T-helper 2 cell treated with Interferon-gamma antibody and Interleukin-4, amounts not matched to agents 100 ng/mL and 5 ng/mL, for 36 hours (primary cell): ENCODE measurements around the gene USP2. TPM values are rescaled to one million over a fixed set of nuclear protein-coding genes. Genes with fewer than 3 reads are reported as not detected.
"Not testable (repeated sequence)": the region's sequence is repeated elsewhere in the genome, so short reads cannot be mapped to it uniquely, and the experiment has no call there.

ENCODE experiments used
- intact Hi-C: fragments of 100-400 bp; cut with micrococcal nuclease; formaldehyde crosslinking; loops from one replicate; pipeline ENCODE4 v1.15.1; 2023
- total RNA-seq: library from RNA; stranded (reverse); gene quantifications from 2 replicates; pipeline ENCODE4 v1.2.3, GENCODE V29; 2022

USP2 gene
- total RNA-seq, 1 donor from 2014 or later = 0.41 TPM

DNA sequence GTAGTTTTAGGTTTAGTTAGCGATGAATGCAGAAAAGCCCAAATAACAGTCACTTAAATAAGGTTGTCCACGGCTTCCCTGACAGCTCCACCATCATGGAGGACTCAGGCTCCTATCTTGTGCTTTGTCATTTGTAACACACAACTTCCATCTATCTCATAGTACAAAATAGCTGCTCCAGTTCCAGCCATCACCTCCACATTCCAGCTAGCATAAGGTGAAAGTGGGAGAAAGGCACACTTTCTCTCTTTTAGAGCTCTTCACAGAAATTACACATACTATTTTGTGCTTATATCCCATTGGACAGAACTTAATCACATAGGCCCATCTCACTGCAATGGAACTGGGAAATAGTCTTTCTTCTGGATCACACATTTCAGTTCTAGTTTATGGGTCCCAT lies 32.8 kb upstream of the USP2 start:
- intact Hi-C loops = no loop called here

GRCh38 chr11:119412072-119412471 lies 30.6 kb upstream of the USP2 start:
- intact Hi-C loops = no loop called here

- intact Hi-C loops = no loop called here
Observed at GRCh38 chr11:119410501-119410900, 29.0 kb upstream of the USP2 start.

DNA sequence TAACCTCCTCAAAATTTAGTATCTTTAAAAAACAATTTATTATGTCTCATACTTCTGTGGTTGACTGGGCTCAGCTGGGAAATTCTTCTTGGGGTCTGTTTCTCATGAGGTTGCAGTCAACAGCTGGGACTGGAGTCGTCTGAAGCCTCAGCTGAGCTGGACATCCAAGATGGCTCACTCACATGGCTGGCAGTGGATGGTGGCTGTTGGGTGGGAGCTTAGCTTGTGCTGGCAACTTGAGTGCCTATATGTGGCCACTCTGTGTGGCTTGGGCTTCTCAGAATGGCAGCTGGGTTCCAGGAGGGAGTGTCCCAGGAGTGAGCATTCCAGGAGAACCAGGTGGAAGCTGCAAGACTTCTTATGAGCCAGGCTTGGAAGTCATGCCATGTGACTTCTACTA lies 28.2 kb upstream of the USP2 start:
- intact Hi-C loops = no loop called here

DNA sequence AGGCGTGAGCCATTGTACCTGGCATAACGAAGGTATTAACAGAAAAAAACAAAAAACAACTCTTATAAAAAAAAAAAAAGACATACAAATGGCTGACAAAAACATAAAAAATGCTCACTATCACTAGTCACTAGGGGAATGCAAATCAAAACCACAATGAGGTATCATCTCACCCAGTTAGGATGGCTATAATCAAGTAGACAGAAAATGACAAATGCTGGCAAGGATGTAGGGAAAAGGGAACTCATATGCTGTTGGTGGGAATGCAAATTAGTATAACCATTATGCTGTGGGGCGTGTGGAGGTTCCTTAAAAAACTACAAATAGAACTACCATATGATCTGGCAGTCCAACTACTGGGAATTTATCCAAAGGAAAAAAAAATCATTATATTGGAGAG lies 24.5 kb upstream of the USP2 start:
- intact Hi-C loops = no loop called here

DNA sequence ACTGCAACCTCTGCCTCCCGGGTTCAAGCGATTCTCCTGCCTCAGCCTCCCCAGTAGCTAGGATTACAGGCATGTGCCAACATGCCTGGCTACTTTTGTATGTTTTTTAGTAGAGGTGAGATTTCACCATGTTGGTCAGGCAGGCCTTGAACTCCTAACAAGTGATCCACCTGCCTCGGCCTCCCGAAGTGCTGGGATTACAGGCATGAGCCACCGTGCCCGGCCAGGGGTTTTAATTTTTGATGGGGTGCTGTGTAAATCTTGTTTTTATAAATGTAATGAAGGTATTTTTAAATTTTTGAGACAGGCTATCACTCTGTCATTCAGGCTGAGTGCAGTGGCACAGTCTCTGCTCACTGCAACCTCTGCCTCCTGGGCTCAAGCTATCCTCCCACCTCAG lies 24.0 kb upstream of the USP2 start:
- intact Hi-C loops = not testable (repeated sequence)

DNA sequence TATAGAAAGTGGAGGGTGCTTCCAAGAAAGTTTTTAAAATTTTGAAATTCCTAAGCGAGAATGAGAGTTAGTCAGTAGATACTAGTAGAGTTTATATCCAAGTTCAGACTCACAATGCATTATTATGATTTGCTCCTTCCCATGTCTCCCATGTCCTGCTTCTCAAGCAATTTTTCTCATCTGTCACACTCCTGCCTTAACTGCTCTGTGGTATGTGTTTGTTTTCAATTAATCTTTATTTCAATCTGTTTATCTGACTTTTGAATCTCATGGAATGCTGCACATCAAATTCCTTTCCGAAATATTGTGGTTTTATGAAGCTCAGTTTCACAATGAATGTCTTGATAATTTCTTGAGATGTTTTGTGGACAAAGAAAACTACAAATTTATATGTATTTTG lies 23.4 kb upstream of the USP2 start:
- intact Hi-C loops = no loop called here

GRCh38 chr11:119403021-119403420 lies 21.5 kb upstream of the USP2 start:
- intact Hi-C loops = no loop called here

- intact Hi-C loops = no loop called here
Observed at GRCh38 chr11:119402470-119402869, 21.0 kb upstream of the USP2 start.

- intact Hi-C loops = no loop called here
Observed at GRCh38 chr11:119400860-119401259, 19.4 kb upstream of the USP2 start.

GRCh38 chr11:119397740-119398139 lies 16.2 kb upstream of the USP2 start:
- intact Hi-C loops = no loop called here

- intact Hi-C loops = no loop called here
Observed at GRCh38 chr11:119396835-119397234, 15.3 kb upstream of the USP2 start.

DNA sequence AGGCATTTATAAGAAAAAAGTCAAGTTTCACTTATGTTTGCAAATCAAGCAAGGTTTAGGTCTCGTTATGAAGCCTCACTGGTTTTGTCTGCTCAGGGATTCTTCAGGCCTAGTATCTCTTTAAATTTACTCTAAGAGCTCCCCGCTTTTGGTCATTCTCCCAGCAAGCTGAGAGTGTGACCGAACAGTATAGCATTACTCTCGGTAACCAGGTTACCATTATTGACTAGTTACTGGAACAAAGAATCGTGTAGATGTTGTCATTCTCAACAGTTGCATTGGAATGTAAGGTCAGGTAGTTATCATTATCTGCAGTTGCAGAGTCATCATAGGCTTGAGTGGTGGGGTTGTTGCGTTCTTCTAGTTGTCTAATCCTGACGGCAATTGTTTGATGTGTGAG lies 9.8 kb upstream of the USP2 start:
- intact Hi-C loops = no loop called here

DNA sequence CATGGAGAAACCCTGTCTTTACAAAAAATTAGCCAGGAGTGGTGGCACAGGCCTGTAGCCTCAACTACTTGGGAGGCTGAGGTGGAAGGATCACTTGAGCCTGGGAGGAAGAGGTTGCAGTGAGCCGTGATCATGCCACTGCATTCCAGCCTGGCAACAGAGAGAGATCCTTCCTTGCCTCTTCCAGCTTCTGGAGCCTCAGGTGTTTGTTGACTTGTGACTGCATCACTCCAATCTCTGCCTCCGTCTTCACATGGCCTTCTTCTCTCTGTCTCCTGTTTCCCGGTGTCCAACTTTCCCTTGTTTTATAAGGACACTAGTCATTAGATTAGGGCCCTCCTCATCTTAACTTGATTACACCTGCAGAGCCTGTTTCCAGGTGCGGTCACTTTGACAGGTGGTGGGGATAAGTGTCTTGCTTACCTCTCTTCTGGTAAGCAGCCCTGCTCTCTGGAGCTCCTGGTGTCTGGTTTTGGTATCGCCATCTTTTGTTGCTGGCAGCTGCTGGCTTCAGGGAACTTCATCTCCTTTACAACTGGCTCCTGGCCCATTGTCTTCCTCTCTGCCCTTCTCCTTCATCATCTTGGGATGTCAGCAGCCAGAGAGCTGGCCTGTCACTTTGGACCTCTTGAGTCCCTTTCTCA lies 8.2 kb upstream of the USP2 start:
- intact Hi-C loops = no loop called here

DNA sequence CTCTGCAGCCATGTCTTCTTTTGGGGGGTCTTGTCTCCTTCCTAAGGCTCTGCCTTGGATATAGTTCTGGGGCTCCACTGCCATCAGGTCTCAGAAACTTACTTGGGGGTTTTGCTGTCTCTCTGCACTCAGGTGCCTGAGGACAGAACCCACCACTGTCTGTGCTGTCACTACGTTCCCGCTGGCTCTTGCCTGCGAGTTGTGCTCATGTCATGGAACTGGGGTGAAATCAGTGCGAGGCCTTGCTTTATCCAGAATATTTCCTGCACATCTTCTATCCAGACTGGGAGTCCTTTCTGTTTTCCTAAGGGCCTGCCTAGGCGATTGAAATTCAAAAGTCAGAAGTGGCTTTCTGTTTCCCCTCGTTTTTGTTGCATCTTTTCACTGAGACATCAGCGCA lies 6.6 kb upstream of the USP2 start:
- intact Hi-C loops = no loop called here

DNA sequence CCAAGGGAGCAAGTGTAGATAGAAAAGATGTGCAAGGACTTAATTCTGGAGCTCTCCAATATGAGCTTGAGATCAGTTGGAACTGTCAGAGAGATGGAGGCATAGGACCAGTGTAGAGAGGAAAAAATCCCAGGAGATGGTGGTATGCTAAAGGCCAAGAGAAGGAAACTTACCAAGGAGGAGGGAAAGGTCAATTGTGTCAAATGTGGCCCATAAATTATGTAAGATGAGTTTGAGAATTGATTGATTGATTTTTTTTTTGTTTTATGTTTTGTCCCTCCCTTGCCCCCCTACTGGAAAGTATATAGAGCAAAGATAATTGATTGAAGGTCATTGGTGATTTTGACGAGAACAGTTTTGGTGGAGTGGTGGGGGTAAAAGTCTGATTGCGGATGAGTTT lies 2.8 kb upstream of the USP2 start:
- intact Hi-C loops = no loop called here

DNA sequence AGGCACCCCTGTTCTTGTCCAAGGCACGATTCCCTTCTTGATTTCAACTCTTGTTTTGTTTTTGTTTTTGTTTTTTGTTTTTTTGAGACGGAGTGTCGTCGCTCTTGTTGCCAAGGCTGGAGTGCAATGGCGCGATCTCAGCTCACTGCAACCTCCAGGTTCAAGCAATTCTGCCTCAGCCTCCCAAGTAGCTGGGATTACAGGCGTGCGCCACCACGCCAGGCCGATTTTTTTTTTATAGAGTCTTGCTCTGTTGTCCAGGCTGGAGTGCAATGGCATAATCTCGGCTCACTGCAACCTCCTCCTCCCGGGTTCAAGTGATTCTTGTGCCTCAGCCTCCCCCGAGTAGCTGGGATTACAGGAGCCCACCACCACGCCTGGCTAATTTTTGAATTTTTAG lies 1.0 kb upstream of the USP2 start:
- intact Hi-C loops = not testable (repeated sequence)

- intact Hi-C loops = no loop called here
Observed at GRCh38 chr11:119382101-119382500, 611 bp upstream of the USP2 start.

DNA sequence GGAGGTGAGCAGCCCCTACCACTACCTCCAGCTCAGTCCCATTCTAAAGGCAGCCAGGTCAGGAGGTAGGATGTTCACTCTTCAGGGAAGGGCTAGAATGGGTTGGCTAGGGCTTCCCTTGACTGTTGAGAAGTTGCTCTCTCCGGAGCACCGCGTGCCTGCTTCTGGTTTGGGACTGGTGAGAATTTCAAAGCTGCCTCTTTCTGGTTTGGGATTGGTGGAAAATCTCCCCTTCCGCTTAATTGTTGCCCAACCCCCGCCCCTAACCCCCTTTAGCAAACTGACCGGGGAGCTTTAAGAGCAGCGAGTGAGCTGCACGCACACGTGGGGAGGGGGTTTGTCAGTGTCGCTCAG lies 686 bp downstream of the USP2 start:
- intact Hi-C loops = loop anchor here (1.0 to 2.0 kb wide), 4 partner anchors 17 to 174 kb away; partner anchors contain the start of genes CBL and RNF26

GRCh38 chr11:119380160-119380826 lies 1.2 kb downstream of the USP2 start:
- intact Hi-C loops = loop anchor here (2.0 kb wide), 1 partner anchor 173 kb away; the partner anchor contains the start of gene CBL

DNA sequence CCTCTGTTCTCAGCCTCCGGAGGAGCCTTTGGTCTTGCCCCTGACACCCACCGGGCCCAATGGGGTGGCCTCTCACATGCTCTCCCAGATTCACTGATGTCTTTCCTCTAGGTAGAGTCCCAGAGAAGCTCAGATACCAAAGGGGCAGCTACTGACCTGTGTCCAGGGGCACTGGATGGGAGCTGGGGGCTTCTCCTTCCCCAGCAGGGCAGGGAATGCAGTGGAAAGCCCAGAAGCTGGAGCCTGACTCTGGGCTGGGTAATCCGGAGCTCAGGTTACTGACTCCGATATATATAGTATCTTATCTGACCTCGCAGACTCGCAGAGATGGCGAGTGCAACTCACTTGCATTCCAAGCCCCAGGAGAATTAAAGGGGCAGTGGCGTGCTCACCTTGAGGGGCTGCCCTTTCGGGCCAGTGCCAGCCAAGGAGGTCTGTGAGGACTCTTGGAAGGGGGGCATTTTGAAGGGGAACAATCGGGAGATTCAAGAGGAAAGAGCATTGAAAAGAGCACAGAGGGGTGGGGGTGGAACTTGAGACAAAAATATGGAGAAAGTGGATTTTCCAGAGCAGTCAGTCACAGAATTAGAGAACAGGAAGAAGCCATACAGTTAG lies 2.5 kb downstream of the USP2 start:
- intact Hi-C loops = no loop called here

GRCh38 chr11:119377961-119378667 lies 3.4 kb downstream of the USP2 start:
- intact Hi-C loops = no loop called here
